ENCODE data around the gene DNAJA1.
A peak's percentile ranks its signal among the peaks of the same experiment; 100 is the strongest.

Gene DNAJA1

DNA sequence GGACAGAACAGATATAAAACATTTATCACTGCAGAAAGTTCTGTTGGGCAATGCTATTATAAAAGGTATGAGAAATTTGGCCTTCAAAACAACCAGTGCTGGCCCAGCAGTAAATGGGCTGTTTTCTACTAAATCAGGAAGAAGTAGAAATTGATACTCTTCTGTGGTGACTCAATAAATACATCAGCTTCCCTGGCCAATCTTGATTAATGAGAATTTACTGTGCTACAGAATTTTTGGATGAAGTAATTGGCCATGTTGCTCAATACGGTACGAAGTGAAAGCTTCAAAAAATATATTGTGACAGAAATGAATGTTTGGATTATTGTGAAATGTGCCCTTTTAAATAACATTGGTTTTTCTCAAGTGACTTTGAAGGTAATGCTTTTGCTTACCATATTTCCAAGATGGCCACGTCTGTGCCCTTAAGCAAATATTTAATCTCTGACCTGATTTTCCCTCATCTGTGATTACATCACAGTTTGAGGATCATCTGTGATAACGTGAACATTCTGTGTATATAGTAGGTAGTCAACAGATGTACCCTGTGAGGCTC, 4.2 kb downstream of the DNAJA1 start:
- Histone ChIP-seq H3K9ac (ENCODE audit: low read length) (no peak overlapping the region), H3K9me3 (ENCODE audit: control insufficient read depth, insufficient read depth, low read depth, low read length) (no peaks in the 10 kb centered on the region), H3K4me1 (ENCODE audit: control insufficient read depth, insufficient read depth, low read length) (peaks cover 7% of the 10 kb centered on the region; the same call in 1 of the 2 replicates), H3K36me3 (ENCODE audit: control insufficient read depth, insufficient read depth, low read length) (peaks cover 85% of the 10 kb centered on the region), H3K4me3 (ENCODE audit: low read depth, low read length) (no peak overlapping the region), H3K27me3 (ENCODE audit: control insufficient read depth, insufficient read depth, low read length) (no peaks in the 10 kb centered on the region), H3K27ac (ENCODE audit: low read depth, low read length) (no peak overlapping the region)

DNA sequence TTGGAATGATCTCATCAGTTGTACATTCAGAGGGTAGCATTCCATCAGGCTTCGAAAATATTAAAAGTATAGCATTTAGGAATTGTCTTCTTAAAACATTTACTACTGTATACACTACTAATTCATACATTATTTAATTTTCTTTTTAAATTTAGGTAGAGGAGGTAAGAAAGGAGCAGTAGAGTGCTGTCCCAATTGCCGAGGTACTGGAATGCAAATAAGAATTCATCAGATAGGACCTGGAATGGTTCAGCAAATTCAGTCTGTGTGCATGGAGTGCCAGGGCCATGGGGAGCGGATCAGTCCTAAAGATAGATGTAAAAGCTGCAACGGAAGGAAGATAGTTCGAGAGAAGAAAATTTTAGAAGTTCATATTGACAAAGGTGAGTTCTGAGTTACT, 5.2 kb downstream of the DNAJA1 start:
- H3K27me3 ChIP-seq (ENCODE audit: control insufficient read depth, insufficient read depth, low read length), result no peaks in the 10 kb centered on the region
- no peak overlapping the region for H3K9ac ChIP-seq (ENCODE audit: low read length)
- H3K9me3 ChIP-seq (ENCODE audit: control insufficient read depth, insufficient read depth, low read depth, low read length), result no peaks in the 10 kb centered on the region
- H3K27ac ChIP-seq (ENCODE audit: low read depth, low read length), result no peak overlapping the region
- peaks cover 6% of the 10 kb centered on the region; the same call in 1 of the 2 replicates for H3K4me1 ChIP-seq (ENCODE audit: control insufficient read depth, insufficient read depth, low read length)
- H3K36me3 ChIP-seq (ENCODE audit: control insufficient read depth, insufficient read depth, low read length), result peaks cover 95% of the 10 kb centered on the region
- H3K4me3 ChIP-seq (ENCODE audit: low read depth, low read length), result no peak overlapping the region

DNA sequence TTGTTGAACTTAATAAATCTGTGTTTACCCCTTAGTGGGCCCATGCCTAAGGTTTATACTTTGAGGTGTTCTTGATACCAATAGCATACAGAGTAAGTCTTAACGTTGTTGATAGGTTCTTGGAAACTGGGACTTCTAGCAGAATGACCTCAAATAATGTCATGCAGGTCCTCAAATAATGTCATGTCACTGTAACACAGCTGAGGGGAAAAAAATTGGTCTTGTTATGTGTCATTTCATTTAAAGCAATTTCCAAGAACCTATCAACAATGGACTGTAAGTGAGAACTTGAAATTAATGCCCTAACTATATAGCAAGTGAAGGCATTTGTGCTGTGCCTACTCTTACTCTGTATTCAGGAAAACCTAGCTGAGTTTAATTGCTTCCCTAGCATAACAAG, 7.2 kb downstream of the DNAJA1 start:
- no peaks in the 10 kb centered on the region for H3K27me3 ChIP-seq (ENCODE audit: control insufficient read depth, insufficient read depth, low read length)
- H3K27ac ChIP-seq (ENCODE audit: low read depth, low read length), result no peak overlapping the region
- no peaks in the 10 kb centered on the region for H3K4me1 ChIP-seq (ENCODE audit: control insufficient read depth, insufficient read depth, low read length)
- H3K4me3 ChIP-seq (ENCODE audit: low read depth, low read length), result no peak overlapping the region
- H3K9ac ChIP-seq (ENCODE audit: low read length), result no peak overlapping the region
- H3K36me3 ChIP-seq (ENCODE audit: control insufficient read depth, insufficient read depth, low read length), result peaks cover 100% of the 10 kb centered on the region
- no peaks in the 10 kb centered on the region for H3K9me3 ChIP-seq (ENCODE audit: control insufficient read depth, insufficient read depth, low read depth, low read length)

DNA sequence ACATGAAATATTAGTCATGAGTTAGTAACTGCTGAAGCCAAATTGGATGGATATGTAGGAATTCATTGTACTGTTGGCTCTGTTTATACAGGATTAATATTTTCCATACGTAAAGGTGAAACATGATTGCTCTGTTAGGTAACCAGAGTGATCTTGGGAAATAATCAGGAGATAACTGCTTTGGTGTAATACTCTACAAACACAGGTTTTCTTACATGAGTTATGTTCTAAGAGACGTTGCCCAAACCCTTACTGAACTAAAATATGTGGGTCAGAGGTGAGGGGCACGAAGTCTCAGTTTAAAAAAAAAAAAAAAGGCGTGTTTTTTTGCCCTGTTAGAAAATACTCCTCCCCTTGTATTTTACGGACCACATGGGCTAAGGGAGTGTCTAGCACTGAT, 7.8 kb downstream of the DNAJA1 start:
- H3K36me3 ChIP-seq (ENCODE audit: control insufficient read depth, insufficient read depth, low read length), result peaks cover 99% of the 10 kb centered on the region
- no peaks in the 10 kb centered on the region for H3K27me3 ChIP-seq (ENCODE audit: control insufficient read depth, insufficient read depth, low read length)
- H3K4me3 ChIP-seq (ENCODE audit: low read depth, low read length), result no peak overlapping the region
- no peak overlapping the region for H3K27ac ChIP-seq (ENCODE audit: low read depth, low read length)
- H3K9ac ChIP-seq (ENCODE audit: low read length), result no peak overlapping the region
- H3K9me3 ChIP-seq (ENCODE audit: control insufficient read depth, insufficient read depth, low read depth, low read length), result no peaks in the 10 kb centered on the region
- no peaks in the 10 kb centered on the region for H3K4me1 ChIP-seq (ENCODE audit: control insufficient read depth, insufficient read depth, low read length)

DNA sequence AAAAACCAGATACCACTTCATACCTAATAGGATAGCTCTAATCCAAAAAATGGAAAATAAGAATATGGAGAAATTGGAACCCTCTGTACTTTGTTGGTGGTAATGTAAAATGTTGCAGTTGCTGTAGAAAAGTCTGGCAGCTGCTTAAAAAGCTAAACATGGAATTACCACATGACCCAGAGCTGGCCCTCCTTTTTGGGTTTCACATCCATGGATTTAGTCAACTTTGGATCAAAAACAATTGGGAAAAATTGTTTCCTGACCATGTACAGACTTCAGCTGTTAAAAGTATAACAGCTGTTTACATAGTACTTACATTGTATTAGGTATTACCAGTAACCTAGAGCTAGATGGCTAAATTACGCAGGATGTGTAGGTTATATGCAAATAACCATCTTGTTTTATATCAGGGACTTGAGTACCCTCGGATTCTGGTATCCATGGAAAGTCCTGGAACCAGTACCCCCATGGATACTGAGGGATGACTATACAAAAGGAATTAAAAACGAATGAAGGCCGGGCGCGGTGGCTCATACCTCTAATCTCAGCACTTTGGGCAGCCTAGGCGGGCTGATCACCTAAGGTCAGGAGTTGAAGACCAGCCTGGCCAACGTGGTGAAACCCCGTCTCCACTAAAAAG, 15.8 kb downstream of the DNAJA1 start:
- H3K27ac ChIP-seq (ENCODE audit: low read depth, low read length), result no peak overlapping the region
- no peaks in the 10 kb centered on the region for H3K27me3 ChIP-seq (ENCODE audit: control insufficient read depth, insufficient read depth, low read length)
- H3K4me3 ChIP-seq (ENCODE audit: low read depth, low read length), result no peak overlapping the region
- H3K36me3 ChIP-seq (ENCODE audit: control insufficient read depth, insufficient read depth, low read length), result peaks cover 42% of the 10 kb centered on the region
- H3K9me3 ChIP-seq (ENCODE audit: control insufficient read depth, insufficient read depth, low read depth, low read length), result no peaks in the 10 kb centered on the region
- H3K9ac ChIP-seq (ENCODE audit: low read length), result no peak overlapping the region
- peaks cover 4% of the 10 kb centered on the region; the same call in 1 of the 2 replicates for H3K4me1 ChIP-seq (ENCODE audit: control insufficient read depth, insufficient read depth, low read length)

DNA sequence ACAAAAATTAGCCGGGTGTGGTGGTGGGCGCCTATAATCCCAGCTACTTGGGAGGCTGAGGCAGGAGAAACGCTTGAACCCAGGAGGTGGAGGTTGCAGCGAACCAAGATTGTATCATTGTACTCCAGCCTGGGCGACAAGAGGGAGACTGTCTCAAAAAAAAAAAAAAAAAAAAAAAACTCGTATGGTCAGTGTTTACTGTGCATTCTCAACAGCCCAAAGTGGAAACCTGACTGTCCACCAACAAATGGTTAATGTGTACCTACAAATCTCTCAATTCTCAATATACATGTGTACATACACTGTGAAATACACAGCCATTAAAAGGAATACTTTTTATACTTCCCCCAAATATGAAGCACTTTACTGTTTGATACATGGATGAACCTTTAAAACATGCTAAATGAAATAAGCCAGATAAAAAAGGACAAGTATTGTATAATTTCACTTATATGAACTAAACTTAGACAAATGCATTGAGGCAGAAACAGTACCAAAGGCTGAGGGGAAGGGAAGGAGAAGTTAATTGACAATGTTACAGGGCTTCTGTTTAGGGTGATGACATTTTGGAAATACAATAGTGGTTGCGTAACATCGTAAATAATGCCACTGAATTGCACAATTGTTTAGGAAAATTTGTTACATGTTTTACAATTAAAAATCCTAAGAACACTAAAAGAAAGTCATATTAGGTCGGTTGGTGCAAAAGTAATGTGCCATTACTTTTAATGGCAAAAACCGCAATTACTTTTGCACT, 16.5 kb downstream of the DNAJA1 start:
- Histone ChIP-seq H3K4me3 (ENCODE audit: low read depth, low read length) (no peak overlapping the region), H3K4me1 (ENCODE audit: control insufficient read depth, insufficient read depth, low read length) (peaks cover 4% of the 10 kb centered on the region; the same call in 1 of the 2 replicates), H3K36me3 (ENCODE audit: control insufficient read depth, insufficient read depth, low read length) (peaks cover 40% of the 10 kb centered on the region), H3K27ac (ENCODE audit: low read depth, low read length) (no peak overlapping the region), H3K9me3 (ENCODE audit: control insufficient read depth, insufficient read depth, low read depth, low read length) (no peaks in the 10 kb centered on the region), H3K9ac (ENCODE audit: low read length) (no peak overlapping the region), H3K27me3 (ENCODE audit: control insufficient read depth, insufficient read depth, low read length) (no peaks in the 10 kb centered on the region)

DNA sequence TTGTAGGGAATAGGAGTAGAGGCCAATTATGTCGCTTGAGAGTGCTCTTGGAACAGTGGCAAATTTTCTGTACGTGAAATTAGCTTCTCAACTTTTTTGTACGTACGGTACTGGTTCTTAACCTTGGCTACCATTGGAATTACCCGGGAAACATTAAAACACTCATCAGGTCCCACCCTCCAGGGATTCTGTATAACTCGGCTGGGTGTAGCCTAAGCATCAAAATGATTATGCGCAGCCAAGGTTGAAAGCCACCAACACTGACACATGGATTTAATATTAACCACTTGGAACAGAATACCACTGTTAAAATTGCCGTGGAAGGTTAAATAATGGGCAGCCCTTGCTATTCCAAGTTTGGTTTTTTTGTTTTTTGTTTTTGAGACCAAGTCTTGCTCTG, 17.4 kb downstream of the DNAJA1 start:
- H3K27me3 ChIP-seq (ENCODE audit: control insufficient read depth, insufficient read depth, low read length), result no peaks in the 10 kb centered on the region
- H3K4me1 ChIP-seq (ENCODE audit: control insufficient read depth, insufficient read depth, low read length), result peaks cover 4% of the 10 kb centered on the region; the same call in 1 of the 2 replicates
- H3K9ac ChIP-seq (ENCODE audit: low read length), result no peak overlapping the region
- H3K9me3 ChIP-seq (ENCODE audit: control insufficient read depth, insufficient read depth, low read depth, low read length), result no peaks in the 10 kb centered on the region
- no peak overlapping the region for H3K27ac ChIP-seq (ENCODE audit: low read depth, low read length)
- H3K36me3 ChIP-seq (ENCODE audit: control insufficient read depth, insufficient read depth, low read length), result peaks cover 38% of the 10 kb centered on the region
- H3K4me3 ChIP-seq (ENCODE audit: low read depth, low read length), result no peak overlapping the region

DNA sequence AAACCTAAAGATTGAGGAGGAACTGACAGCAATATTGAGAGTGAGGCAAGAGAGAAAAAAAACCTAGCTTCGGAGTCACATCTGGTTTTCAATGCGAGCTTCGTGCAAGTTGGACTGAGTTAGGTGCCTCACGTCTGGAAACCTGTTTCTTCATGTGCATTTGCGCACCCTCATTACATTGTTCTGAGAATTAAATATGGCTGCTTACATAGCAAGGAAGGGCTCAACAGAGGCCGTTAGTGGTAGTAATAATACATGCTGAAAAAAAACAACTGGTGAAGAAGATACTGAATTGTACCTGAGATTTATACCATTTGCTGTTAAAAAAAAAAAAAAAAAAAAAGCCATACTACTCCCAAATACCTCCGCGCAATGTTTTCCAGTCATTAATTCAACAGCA, 18.6 kb downstream of the DNAJA1 start:
- Histone ChIP-seq H3K4me3 (ENCODE audit: low read depth, low read length) (peak overlapping the region; percentile 70), H3K9ac (ENCODE audit: low read length) (peak overlapping the region; percentile 62), H3K27ac (ENCODE audit: low read depth, low read length) (no peak overlapping the region), H3K36me3 (ENCODE audit: control insufficient read depth, insufficient read depth, low read length) (peaks cover 37% of the 10 kb centered on the region), H3K27me3 (ENCODE audit: control insufficient read depth, insufficient read depth, low read length) (no peaks in the 10 kb centered on the region), H3K9me3 (ENCODE audit: control insufficient read depth, insufficient read depth, low read depth, low read length) (no peaks in the 10 kb centered on the region), H3K4me1 (ENCODE audit: control insufficient read depth, insufficient read depth, low read length) (peaks cover 4% of the 10 kb centered on the region; the same call in 1 of the 2 replicates)

DNA sequence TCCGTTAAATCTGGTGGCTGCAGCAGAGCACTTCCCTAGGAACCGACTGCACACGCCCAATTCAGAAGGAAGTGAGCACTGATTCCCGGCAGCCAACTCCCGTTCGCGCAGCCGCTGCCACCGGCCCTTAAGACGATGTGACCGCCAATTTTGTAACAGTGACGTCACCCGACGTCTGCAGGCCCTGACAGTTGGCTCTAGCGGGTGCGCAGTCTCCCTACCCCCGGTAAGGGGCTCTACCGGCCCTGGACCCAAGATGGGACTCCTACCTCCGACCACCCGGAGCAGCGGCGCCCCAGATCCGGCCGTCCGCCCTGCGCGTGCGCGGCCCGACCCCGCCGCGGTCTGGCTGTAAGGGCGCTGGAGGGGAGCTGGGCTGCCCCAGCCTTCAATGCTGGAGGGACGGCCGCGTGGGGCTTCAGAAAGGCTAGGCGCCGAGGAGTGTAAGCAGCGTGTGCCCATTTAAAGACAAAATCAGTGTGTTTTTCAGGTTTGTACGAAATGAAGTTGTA, 19.1 kb downstream of the DNAJA1 start:
- peak overlapping the region; percentile 62 for H3K9ac ChIP-seq (ENCODE audit: low read length)
- H3K27me3 ChIP-seq (ENCODE audit: control insufficient read depth, insufficient read depth, low read length), result no peaks in the 10 kb centered on the region
- H3K36me3 ChIP-seq (ENCODE audit: control insufficient read depth, insufficient read depth, low read length), result peaks cover 37% of the 10 kb centered on the region
- peaks cover 4% of the 10 kb centered on the region; the same call in 1 of the 2 replicates for H3K4me1 ChIP-seq (ENCODE audit: control insufficient read depth, insufficient read depth, low read length)
- H3K4me3 ChIP-seq (ENCODE audit: low read depth, low read length), result peak overlapping the region; percentile 70
- no peaks in the 10 kb centered on the region for H3K9me3 ChIP-seq (ENCODE audit: control insufficient read depth, insufficient read depth, low read depth, low read length)
- H3K27ac ChIP-seq (ENCODE audit: low read depth, low read length), result no peak overlapping the region

DNA sequence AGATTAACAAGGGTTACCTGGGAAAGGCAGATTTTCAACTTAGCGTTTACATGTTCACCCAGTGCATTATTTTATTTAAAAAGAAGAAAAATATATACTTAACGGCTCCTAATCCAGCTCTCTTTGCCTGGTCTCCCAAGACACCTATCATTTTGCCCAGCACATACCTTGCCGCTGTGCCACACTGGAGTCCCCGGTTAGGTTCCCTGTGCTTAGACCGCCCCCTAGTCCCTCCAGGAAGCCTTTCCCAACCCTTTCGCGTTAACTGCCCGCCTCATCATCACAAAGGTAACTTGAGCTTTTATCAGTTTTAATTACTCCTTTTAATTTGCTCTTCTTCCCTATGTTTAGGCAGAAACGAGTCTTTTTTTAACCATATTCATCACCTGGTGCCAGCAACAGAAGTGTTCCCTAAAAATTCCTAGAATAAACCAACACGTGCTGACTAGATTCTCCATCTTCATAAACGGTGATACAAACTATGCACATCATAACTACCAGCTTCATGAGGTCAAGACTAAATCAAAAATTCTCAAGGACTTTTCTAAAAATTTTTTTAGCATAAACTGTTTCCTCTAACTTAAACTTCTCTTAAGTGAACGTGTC, 19.7 kb downstream of the DNAJA1 start:
- Histone ChIP-seq H3K36me3 (ENCODE audit: control insufficient read depth, insufficient read depth, low read length) (peaks cover 39% of the 10 kb centered on the region), H3K4me3 (ENCODE audit: low read depth, low read length) (peak overlapping the region; percentile 70), H3K9me3 (ENCODE audit: control insufficient read depth, insufficient read depth, low read depth, low read length) (no peaks in the 10 kb centered on the region), H3K4me1 (ENCODE audit: control insufficient read depth, insufficient read depth, low read length) (peaks cover 4% of the 10 kb centered on the region; the same call in 1 of the 2 replicates), H3K27me3 (ENCODE audit: control insufficient read depth, insufficient read depth, low read length) (no peaks in the 10 kb centered on the region), H3K27ac (ENCODE audit: low read depth, low read length) (no peak overlapping the region), H3K9ac (ENCODE audit: low read length) (peak overlapping the region; percentile 62)
